GM12878 (cell line): Measurements from ENCODE around the gene WNK1. TPM values are rescaled to one million over a fixed set of nuclear protein-coding genes. Genes with fewer than 3 reads are reported as not detected.
A peak's percentile ranks its signal among the peaks of the same experiment; 100 is the strongest.

ENCODE experiments used
- CUX1 ChIP-seq: IDR thresholded peaks from 2 replicates; pipeline ENCODE4 v1.6.1; 2012; ENCODE audit warnings: improper control_type of control experiment, low read depth, low read length; ENCODE audit not compliant: insufficient replicate concordance
- HDAC2 ChIP-seq: fragments of 200-600 bp; sonication (generic); IDR thresholded peaks from 2 replicates; pipeline ENCODE4 v1.6.1; 2017
- JUNB ChIP-seq: IDR thresholded peaks from 2 replicates; pipeline ENCODE4 v1.6.1; 2016; ENCODE audit warnings: antibody characterized with exemption, mild to moderate bottlenecking
- MEF2A ChIP-seq: IDR thresholded peaks from 2 replicates; pipeline ENCODE4 v1.6.1; 2011; ENCODE audit warnings: low read depth, mild to moderate bottlenecking, low read length, moderate library complexity; ENCODE audit not compliant: insufficient read depth
- MLLT1 ChIP-seq: fragments of 450-650 bp; IDR thresholded peaks from 2 replicates; pipeline ENCODE4 v1.6.1; 2016; ENCODE audit warnings: mild to moderate bottlenecking
- NR2F1 ChIP-seq: fragments of 450-650 bp; conservative IDR thresholded peaks from 2 replicates; pipeline ENCODE4 v1.6.1; 2017; ENCODE audit warnings: mild to moderate bottlenecking
- PBX3 ChIP-seq: IDR thresholded peaks from 2 replicates; pipeline ENCODE4 v1.6.1; 2011; ENCODE audit warnings: mild to moderate bottlenecking, low read depth, low read length, moderate library complexity; ENCODE audit not compliant: insufficient replicate concordance
- RAD51 ChIP-seq: fragments of 450-650 bp; IDR thresholded peaks from 2 replicates; pipeline ENCODE4 v1.6.1; 2016; ENCODE audit warnings: moderate library complexity, mild to moderate bottlenecking, inconsistent platforms
- SIN3A ChIP-seq: IDR thresholded peaks from 2 replicates; pipeline ENCODE4 v1.6.1; 2012; ENCODE audit warnings: low read depth, low read length, improper control_type of control experiment
- YBX1 ChIP-seq: fragments of 450-650 bp; IDR thresholded peaks from 2 replicates; pipeline ENCODE4 v1.6.1; 2016; ENCODE audit warnings: antibody characterized with exemption
- polyA plus RNA-seq, 11 experiments: library from polyadenylated mRNA; depleted of rRNA in 4 of 11; unstranded in 6 of 11; stranded (reverse) in 5 of 11; fragments of >200 nt; fragmentation: Nextera tagmentation in 4 of 11; fragmentation: Illumina TruSeq in 1 of 11; extraction: Ambion mirVana in 4 of 11; extraction: Trizol in 1 of 11; gene quantifications; 1 replicate in 1 of 11; 2 replicates in 10 of 11; pipeline versions ENCODE4 v1.2.1 to v1.2.3, GENCODE V29; 2011 to 2016; ENCODE audit warnings: inconsistent platforms in 2 of 11, missing spikeins in 2 of 11, low read depth in 1 of 11
- total RNA-seq, 4 experiments: library from RNA; depleted of rRNA in 3 of 4; stranded (reverse); fragments of >200 nt in 3 of 4; fragmentation: Illumina TruSeq in 1 of 4; extraction: Trizol in 1 of 4; gene quantifications; 2 replicates each; pipeline versions ENCODE4 v1.2.1 to v1.2.3, GENCODE V29; 2013 to 2021

The WNK1 gene
- total and polyA plus RNA-seq, 10 of the 15 experiments (the other 5 are each of a cell fraction or from before 2014, with no cell fraction given) = 9.6 to 151 (median 86.6) TPM

- TF ChIP-seq CUX1 (peak; percentile 29), RAD51 (peak; percentile 9; the same call in 1 of the 2 replicates), JUNB (peak; percentile 29), HDAC2 (no peak), SIN3A (no peak), MEF2A (no peak), YBX1 (no peak), PBX3 (no peak), MLLT1 (no peak), NR2F1 (peak; percentile 52)
Measured at GRCh38 chr12:802242-803120, 50.1 kb downstream of the WNK1 start (continued).
